WTC11 (cell line): ENCODE data around the gene ITGA8. TPM values are rescaled to one million over a fixed set of nuclear protein-coding genes. Genes with fewer than 3 reads are reported as not detected.

Source experiments
- ATAC-seq: fragments of 200-7000 bp; cut with Tn5 transposase; 2 replicates; pipeline ENCODE4 v1.10.0; 2021; ENCODE audit warnings: mild to moderate bottlenecking, moderate library complexity
- CTCF ChIA-PET: fragments of 300-600 bp; sonication (Branson Sonifier 250); formaldehyde crosslinking; loops from one replicate; lab custom pipeline; 2021; ENCODE audit warnings: antibody characterized with exemption; lab: Charles Lee
- POLR2A ChIA-PET: fragments of 350-600 bp; sonication (Branson Sonifier 250); formaldehyde crosslinking; loops from one replicate; lab custom pipeline; 2021; ENCODE audit warnings: antibody characterized with exemption; lab: Charles Lee
- DNase-seq: peaks from one replicate; pipeline ENCODE4 v3.0.0; 2021; ENCODE audit warnings: low spot score
- H3K27ac Mint-ChIP-seq: 2 replicates; pipeline ENCODE4 v1.8.0; 2021; ENCODE audit warnings: mixed read lengths
- H3K27me3 Mint-ChIP-seq: 2 replicates; pipeline ENCODE4 v1.8.0; 2021; ENCODE audit warnings: low read depth, mild to moderate bottlenecking, moderate library complexity, mixed read lengths
- H3K36me3 Mint-ChIP-seq: 2 replicates; pipeline ENCODE4 v1.8.0; 2021; ENCODE audit warnings: mixed read lengths
- H3K4me1 Mint-ChIP-seq: 2 replicates; pipeline ENCODE4 v1.8.0; 2022; ENCODE audit warnings: mixed read lengths
- H3K4me3 Mint-ChIP-seq: 2 replicates; pipeline ENCODE4 v1.8.0; 2021; ENCODE audit warnings: mild to moderate bottlenecking, moderate library complexity, mixed read lengths
- H3K9me3 Mint-ChIP-seq: 2 replicates; pipeline ENCODE4 v1.8.0; 2021; ENCODE audit warnings: mixed read lengths
- CREB1 ChIP-seq: sonication (generic); formaldehyde crosslinking; IDR thresholded peaks from 2 replicates; pipeline ENCODE4 v1.8.0; 2023; ENCODE audit warnings: mild to moderate bottlenecking, missing genetic modification reagents
- FOXJ3 ChIP-seq: sonication (generic); formaldehyde crosslinking; IDR thresholded peaks from 2 replicates; pipeline ENCODE4 v1.9.0; 2021; ENCODE audit warnings: missing genetic modification reagents, mild to moderate bottlenecking, borderline replicate concordance
- FOXP1 ChIP-seq: sonication (generic); formaldehyde crosslinking; IDR thresholded peaks from 2 replicates; pipeline ENCODE4 v1.8.0; 2022; ENCODE audit warnings: missing genetic modification reagents, mild to moderate bottlenecking, moderate library complexity, borderline replicate concordance
- GRHL2 ChIP-seq: fragments of 250-450 bp; sonication (Bioruptor Pico); IDR thresholded peaks from 2 replicates; pipeline ENCODE4 v1.8.0; 2022; ENCODE audit warnings: mild to moderate bottlenecking, moderate library complexity; ENCODE audit not compliant: insufficient replicate concordance, severe bottlenecking
- MYBL2 ChIP-seq: sonication (generic); formaldehyde crosslinking; IDR thresholded peaks from 2 replicates; pipeline ENCODE4 v1.8.1; 2023; ENCODE audit warnings: mild to moderate bottlenecking, moderate library complexity, missing genetic modification reagents
- NFATC4 ChIP-seq: fragments of 250-450 bp; sonication (Bioruptor Pico); IDR thresholded peaks from 2 replicates; pipeline ENCODE4 v1.9.0; 2021; ENCODE audit warnings: mild to moderate bottlenecking
- NFE2L1 ChIP-seq: sonication (generic); formaldehyde crosslinking; IDR thresholded peaks from 2 replicates; pipeline ENCODE4 v1.8.1; 2023; ENCODE audit warnings: missing genetic modification reagents
- NFYB ChIP-seq: sonication (generic); formaldehyde crosslinking; conservative IDR thresholded peaks from 2 replicates; pipeline ENCODE4 v1.8.0; 2022; ENCODE audit warnings: low read depth, missing genetic modification reagents
- NR2C2 ChIP-seq: sonication (generic); formaldehyde crosslinking; IDR thresholded peaks from 2 replicates; pipeline ENCODE4 v1.8.0; 2022; ENCODE audit warnings: mild to moderate bottlenecking, missing genetic modification reagents
- SP1 ChIP-seq: sonication (generic); formaldehyde crosslinking; conservative IDR thresholded peaks from 2 replicates; pipeline ENCODE4 v1.8.1; 2022; ENCODE audit warnings: missing genetic modification reagents
- TCF7 ChIP-seq: sonication (generic); formaldehyde crosslinking; IDR thresholded peaks from 2 replicates; pipeline ENCODE4 v1.8.0; 2022; ENCODE audit warnings: mild to moderate bottlenecking, low read depth, missing genetic modification reagents, moderate library complexity
- TP53 ChIP-seq: sonication (generic); formaldehyde crosslinking; IDR thresholded peaks from 2 replicates; pipeline ENCODE4 v1.8.1; 2023; ENCODE audit warnings: mild to moderate bottlenecking, missing genetic modification reagents
- ZNF121 ChIP-seq: sonication (generic); formaldehyde crosslinking; IDR thresholded peaks from 2 replicates; pipeline ENCODE4 v1.8.0; 2023; ENCODE audit warnings: missing genetic modification reagents
- ZNF423 ChIP-seq: fragments of 250-450 bp; sonication (Bioruptor Pico); IDR thresholded peaks from 2 replicates; pipeline ENCODE4 v2.1.2; 2022; ENCODE audit warnings: mild to moderate bottlenecking, moderate library complexity
- total RNA-seq: library from RNA; stranded (reverse); gene quantifications from 3 replicates; pipeline ENCODE4 v1.2.3, GENCODE V29; 2021
- TF ChIP-seq, protein P1 (sequence below): sonication (generic); formaldehyde crosslinking; IDR thresholded peaks from 2 replicates; pipeline ENCODE4 v1.8.1; 2022; ENCODE audit warnings: mild to moderate bottlenecking, moderate library complexity, missing genetic modification reagents
- TF ChIP-seq, protein P2 (sequence below): sonication (generic); formaldehyde crosslinking; IDR thresholded peaks from 2 replicates; pipeline ENCODE4 v1.8.1; 2022; ENCODE audit warnings: mild to moderate bottlenecking, missing genetic modification reagents, moderate library complexity, borderline replicate concordance
- TF ChIP-seq, protein P3 (sequence below): fragments of 250-450 bp; sonication (Bioruptor Pico); IDR thresholded peaks from 2 replicates; pipeline ENCODE4 v1.9.0; 2021; ENCODE audit warnings: mild to moderate bottlenecking
- TF ChIP-seq, protein P4 (sequence below): sonication (generic); formaldehyde crosslinking; IDR thresholded peaks from 2 replicates; pipeline ENCODE4 v1.8.0; 2023; ENCODE audit warnings: missing genetic modification reagents
- TF ChIP-seq, protein P5 (sequence below): sonication (generic); formaldehyde crosslinking; IDR thresholded peaks from 2 replicates; pipeline ENCODE4 v1.8.0; 2022; ENCODE audit warnings: mild to moderate bottlenecking, missing genetic modification reagents
- TF ChIP-seq, protein P6 (sequence below): sonication (generic); formaldehyde crosslinking; IDR thresholded peaks from 2 replicates; pipeline ENCODE4 v1.8.0; 2023; ENCODE audit warnings: mild to moderate bottlenecking, missing genetic modification reagents
- TF ChIP-seq, protein P7 (sequence below): sonication (generic); formaldehyde crosslinking; IDR thresholded peaks from 2 replicates; pipeline ENCODE4 v1.8.1; 2023; ENCODE audit warnings: mild to moderate bottlenecking, moderate library complexity, missing genetic modification reagents

ITGA8 gene
- total RNA-seq, 1 experiment from 2014 or later: not detected

DNA sequence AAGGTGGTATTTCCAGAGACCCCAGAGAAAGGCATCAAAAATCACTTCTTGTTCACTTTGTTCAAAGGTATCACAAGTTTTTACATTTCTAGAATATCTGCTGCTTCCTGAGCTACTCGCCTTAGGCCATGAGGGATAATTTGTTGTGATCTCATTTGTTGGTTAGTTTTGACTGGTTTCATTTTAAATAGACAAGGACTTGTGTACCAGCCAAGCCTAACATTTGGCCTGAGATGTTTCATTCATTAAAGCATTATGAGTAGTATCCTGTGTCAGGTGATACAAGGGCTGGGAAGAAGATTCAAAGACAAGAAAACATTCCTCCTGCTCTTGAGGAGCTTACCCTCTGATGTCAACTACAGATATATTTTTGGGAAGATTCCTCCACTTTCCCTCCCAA, 178.3 kb downstream of the ITGA8 start:
- H3K27me3 Mint-ChIP-seq: no peaks in the 10 kb centered on the region; the same call in none of the 2 replicates
- TF ChIP-seq NFATC4 (CRISPR knock-in tag): no peak
- TF ChIP-seq, protein P1, sequence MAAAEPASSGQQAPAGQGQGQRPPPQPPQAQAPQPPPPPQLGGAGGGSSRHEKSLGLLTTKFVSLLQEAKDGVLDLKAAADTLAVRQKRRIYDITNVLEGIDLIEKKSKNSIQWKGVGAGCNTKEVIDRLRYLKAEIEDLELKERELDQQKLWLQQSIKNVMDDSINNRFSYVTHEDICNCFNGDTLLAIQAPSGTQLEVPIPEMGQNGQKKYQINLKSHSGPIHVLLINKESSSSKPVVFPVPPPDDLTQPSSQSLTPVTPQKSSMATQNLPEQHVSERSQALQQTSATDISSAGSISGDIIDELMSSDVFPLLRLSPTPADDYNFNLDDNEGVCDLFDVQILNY (CRISPR knock-in tag): no peak
- TF ChIP-seq, protein P2, sequence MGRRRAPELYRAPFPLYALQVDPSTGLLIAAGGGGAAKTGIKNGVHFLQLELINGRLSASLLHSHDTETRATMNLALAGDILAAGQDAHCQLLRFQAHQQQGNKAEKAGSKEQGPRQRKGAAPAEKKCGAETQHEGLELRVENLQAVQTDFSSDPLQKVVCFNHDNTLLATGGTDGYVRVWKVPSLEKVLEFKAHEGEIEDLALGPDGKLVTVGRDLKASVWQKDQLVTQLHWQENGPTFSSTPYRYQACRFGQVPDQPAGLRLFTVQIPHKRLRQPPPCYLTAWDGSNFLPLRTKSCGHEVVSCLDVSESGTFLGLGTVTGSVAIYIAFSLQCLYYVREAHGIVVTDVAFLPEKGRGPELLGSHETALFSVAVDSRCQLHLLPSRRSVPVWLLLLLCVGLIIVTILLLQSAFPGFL (CRISPR knock-in tag): no peak
- no peak for TF ChIP-seq SP1 (CRISPR knock-in tag)
- no peak for TF ChIP-seq NFYB (CRISPR knock-in tag)
- no peak for TF ChIP-seq MYBL2 (CRISPR knock-in tag)
- TF ChIP-seq TCF7: no peak
- TF ChIP-seq ZNF423 (CRISPR knock-in tag): no peak
- no peak for TF ChIP-seq CREB1 (CRISPR knock-in tag)
- POLR2A ChIA-PET: no interaction called here
- H3K4me3 Mint-ChIP-seq: no peak overlapping the region
- peaks cover 34% of the 10 kb centered on the region for H3K9me3 Mint-ChIP-seq
- H3K4me1 Mint-ChIP-seq: no peaks in the 10 kb centered on the region
- ATAC-seq: no peak
- no peak for DNase-seq
- no peaks in the 10 kb centered on the region for H3K36me3 Mint-ChIP-seq
- no peak overlapping the region for H3K27ac Mint-ChIP-seq
- CTCF ChIA-PET: no interaction called here

DNA sequence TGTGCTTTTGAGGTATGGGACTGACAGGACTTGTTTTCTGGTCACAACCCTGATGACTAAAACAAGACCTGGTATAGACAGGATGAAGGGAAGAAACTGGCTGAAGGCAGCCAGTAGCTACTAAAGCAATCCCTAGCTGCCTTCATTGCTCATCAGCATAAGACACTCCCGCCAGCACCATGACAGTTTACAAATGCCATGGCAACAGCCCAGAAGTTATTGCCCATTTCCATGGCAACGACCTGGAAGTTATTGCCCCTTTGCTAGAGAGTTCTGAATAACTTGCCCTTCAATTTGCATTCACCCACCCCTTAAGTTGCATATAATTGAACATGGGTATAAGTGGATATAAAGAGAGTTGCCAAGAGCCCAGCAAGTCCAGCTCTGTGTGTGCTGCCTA, 179.0 kb downstream of the ITGA8 start:
- H3K4me3 Mint-ChIP-seq: no peak overlapping the region
- TF ChIP-seq, protein P3, sequence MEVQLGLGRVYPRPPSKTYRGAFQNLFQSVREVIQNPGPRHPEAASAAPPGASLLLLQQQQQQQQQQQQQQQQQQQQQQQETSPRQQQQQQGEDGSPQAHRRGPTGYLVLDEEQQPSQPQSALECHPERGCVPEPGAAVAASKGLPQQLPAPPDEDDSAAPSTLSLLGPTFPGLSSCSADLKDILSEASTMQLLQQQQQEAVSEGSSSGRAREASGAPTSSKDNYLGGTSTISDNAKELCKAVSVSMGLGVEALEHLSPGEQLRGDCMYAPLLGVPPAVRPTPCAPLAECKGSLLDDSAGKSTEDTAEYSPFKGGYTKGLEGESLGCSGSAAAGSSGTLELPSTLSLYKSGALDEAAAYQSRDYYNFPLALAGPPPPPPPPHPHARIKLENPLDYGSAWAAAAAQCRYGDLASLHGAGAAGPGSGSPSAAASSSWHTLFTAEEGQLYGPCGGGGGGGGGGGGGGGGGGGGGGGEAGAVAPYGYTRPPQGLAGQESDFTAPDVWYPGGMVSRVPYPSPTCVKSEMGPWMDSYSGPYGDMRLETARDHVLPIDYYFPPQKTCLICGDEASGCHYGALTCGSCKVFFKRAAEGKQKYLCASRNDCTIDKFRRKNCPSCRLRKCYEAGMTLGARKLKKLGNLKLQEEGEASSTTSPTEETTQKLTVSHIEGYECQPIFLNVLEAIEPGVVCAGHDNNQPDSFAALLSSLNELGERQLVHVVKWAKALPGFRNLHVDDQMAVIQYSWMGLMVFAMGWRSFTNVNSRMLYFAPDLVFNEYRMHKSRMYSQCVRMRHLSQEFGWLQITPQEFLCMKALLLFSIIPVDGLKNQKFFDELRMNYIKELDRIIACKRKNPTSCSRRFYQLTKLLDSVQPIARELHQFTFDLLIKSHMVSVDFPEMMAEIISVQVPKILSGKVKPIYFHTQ (CRISPR knock-in tag): no peak
- TF ChIP-seq ZNF423 (CRISPR knock-in tag) (no peak), NR2C2 (CRISPR knock-in tag) (peak; percentile 49; the same call in 1 of the 2 replicates), ZNF121 (no peak), TP53 (no peak)
- TF ChIP-seq, protein P4, sequence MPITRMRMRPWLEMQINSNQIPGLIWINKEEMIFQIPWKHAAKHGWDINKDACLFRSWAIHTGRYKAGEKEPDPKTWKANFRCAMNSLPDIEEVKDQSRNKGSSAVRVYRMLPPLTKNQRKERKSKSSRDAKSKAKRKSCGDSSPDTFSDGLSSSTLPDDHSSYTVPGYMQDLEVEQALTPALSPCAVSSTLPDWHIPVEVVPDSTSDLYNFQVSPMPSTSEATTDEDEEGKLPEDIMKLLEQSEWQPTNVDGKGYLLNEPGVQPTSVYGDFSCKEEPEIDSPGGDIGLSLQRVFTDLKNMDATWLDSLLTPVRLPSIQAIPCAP (CRISPR knock-in tag): no peak
- ATAC-seq (peak; percentile 57), DNase-seq (peak; percentile 19)
- H3K27me3 Mint-ChIP-seq: peaks cover 3% of the 10 kb centered on the region
- no peak overlapping the region for H3K27ac Mint-ChIP-seq
- POLR2A ChIA-PET: no interaction called here
- CTCF ChIA-PET: interaction anchor here (0.7 kb wide), 1 partner anchor 45 kb away, joined by 3 read pairs; no protein-coding TSS in a partner anchor
- no peaks in the 10 kb centered on the region for H3K4me1 Mint-ChIP-seq
- peaks cover 34% of the 10 kb centered on the region for H3K9me3 Mint-ChIP-seq
- H3K36me3 Mint-ChIP-seq: no peaks in the 10 kb centered on the region

DNA sequence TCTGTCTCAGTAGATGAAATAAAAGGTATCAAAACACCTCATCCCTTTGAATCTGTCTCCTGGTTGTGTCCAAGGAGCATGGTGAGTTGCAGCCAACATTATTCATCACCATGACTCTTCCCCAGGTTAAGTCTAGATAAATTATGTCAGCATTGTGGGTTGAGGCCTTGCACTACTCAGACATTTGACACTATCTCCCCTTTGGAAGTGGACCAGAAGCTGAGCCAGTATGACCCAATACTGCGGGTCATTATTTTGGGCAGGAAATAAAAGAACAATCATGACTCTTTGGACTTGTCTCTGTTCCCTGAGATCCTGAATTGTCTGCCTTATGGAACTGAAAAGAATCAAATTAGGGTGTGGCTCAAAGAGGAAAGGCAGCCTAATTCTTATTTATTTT, 180.5 kb downstream of the ITGA8 start:
- ATAC-seq: no peak
- H3K27me3 Mint-ChIP-seq: peaks cover 3% of the 10 kb centered on the region
- no peak for DNase-seq
- ChIA-PET POLR2A (no interaction called here), CTCF (no interaction called here)
- H3K27ac Mint-ChIP-seq: no peak overlapping the region
- peaks cover 27% of the 10 kb centered on the region for H3K9me3 Mint-ChIP-seq
- H3K4me1 Mint-ChIP-seq: no peaks in the 10 kb centered on the region
- H3K36me3 Mint-ChIP-seq: no peaks in the 10 kb centered on the region
- no peak overlapping the region for H3K4me3 Mint-ChIP-seq
- TF ChIP-seq, protein P5, sequence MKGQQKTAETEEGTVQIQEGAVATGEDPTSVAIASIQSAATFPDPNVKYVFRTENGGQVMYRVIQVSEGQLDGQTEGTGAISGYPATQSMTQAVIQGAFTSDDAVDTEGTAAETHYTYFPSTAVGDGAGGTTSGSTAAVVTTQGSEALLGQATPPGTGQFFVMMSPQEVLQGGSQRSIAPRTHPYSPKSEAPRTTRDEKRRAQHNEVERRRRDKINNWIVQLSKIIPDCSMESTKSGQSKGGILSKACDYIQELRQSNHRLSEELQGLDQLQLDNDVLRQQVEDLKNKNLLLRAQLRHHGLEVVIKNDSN (CRISPR knock-in tag): no peak
- TF ChIP-seq, protein P6, sequence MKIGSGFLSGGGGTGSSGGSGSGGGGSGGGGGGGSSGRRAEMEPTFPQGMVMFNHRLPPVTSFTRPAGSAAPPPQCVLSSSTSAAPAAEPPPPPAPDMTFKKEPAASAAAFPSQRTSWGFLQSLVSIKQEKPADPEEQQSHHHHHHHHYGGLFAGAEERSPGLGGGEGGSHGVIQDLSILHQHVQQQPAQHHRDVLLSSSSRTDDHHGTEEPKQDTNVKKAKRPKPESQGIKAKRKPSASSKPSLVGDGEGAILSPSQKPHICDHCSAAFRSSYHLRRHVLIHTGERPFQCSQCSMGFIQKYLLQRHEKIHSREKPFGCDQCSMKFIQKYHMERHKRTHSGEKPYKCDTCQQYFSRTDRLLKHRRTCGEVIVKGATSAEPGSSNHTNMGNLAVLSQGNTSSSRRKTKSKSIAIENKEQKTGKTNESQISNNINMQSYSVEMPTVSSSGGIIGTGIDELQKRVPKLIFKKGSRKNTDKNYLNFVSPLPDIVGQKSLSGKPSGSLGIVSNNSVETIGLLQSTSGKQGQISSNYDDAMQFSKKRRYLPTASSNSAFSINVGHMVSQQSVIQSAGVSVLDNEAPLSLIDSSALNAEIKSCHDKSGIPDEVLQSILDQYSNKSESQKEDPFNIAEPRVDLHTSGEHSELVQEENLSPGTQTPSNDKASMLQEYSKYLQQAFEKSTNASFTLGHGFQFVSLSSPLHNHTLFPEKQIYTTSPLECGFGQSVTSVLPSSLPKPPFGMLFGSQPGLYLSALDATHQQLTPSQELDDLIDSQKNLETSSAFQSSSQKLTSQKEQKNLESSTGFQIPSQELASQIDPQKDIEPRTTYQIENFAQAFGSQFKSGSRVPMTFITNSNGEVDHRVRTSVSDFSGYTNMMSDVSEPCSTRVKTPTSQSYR (CRISPR knock-in tag): no peak
- TF ChIP-seq ZNF423 (CRISPR knock-in tag): no peak
- TF ChIP-seq CREB1 (CRISPR knock-in tag): no peak
- TF ChIP-seq FOXJ3 (CRISPR knock-in tag): no peak
- no peak for TF ChIP-seq FOXP1
- TF ChIP-seq, protein P7, sequence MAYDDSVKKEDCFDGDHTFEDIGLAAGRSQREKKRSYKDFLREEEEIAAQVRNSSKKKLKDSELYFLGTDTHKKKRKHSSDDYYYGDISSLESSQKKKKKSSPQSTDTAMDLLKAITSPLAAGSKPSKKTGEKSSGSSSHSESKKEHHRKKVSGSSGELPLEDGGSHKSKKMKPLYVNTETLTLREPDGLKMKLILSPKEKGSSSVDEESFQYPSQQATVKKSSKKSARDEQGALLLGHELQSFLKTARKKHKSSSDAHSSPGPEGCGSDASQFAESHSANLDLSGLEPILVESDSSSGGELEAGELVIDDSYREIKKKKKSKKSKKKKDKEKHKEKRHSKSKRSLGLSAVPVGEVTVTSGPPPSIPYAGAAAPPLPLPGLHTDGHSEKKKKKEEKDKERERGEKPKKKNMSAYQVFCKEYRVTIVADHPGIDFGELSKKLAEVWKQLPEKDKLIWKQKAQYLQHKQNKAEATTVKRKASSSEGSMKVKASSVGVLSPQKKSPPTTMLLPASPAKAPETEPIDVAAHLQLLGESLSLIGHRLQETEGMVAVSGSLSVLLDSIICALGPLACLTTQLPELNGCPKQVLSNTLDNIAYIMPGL (CRISPR knock-in tag): no peak
- TF ChIP-seq GRHL2 (CRISPR knock-in tag): no peak
- TF ChIP-seq NFE2L1 (CRISPR knock-in tag): no peak
